GM21381 (cell line): Measurements from ENCODE around the gene FMNL2.
"Not testable (repeated sequence)": the region's sequence is repeated elsewhere in the genome, so short reads cannot be mapped to it uniquely, and the experiment has no call there.

Experiments
- ATAC-seq: cut with Tn5 transposase; IDR thresholded peaks from one replicate; pipeline ENCODE4 v1.9.1; 2021; ENCODE audit warnings: mild to moderate bottlenecking, moderate library complexity; ENCODE audit not compliant: unreplicated experiment

FMNL2 gene

DNA sequence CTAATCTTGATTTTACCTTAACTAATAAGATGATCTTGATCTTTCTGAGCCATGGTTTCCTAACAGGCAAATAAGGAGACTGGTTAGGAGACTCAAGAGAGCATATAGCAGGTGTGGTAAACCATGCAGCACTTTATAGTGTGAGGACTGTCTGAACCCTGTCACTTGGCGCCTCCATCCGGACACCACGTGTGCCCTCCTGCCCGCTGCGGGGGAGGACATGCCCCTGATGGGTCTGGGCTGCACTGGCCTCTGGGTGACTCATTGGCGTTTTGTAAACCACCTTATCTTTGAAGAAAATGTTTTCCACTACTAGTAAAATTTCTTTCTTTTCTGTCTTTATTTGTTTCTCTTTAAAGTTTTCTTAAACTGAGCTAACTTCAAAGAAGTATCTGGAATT is 131.1 kb downstream of the FMNL2 start:
- no peak for ATAC-seq

- peak; percentile 95 for ATAC-seq
These were observed 132.2 kb downstream of the FMNL2 start for GRCh38 chr2:152466980-152467676.

DNA sequence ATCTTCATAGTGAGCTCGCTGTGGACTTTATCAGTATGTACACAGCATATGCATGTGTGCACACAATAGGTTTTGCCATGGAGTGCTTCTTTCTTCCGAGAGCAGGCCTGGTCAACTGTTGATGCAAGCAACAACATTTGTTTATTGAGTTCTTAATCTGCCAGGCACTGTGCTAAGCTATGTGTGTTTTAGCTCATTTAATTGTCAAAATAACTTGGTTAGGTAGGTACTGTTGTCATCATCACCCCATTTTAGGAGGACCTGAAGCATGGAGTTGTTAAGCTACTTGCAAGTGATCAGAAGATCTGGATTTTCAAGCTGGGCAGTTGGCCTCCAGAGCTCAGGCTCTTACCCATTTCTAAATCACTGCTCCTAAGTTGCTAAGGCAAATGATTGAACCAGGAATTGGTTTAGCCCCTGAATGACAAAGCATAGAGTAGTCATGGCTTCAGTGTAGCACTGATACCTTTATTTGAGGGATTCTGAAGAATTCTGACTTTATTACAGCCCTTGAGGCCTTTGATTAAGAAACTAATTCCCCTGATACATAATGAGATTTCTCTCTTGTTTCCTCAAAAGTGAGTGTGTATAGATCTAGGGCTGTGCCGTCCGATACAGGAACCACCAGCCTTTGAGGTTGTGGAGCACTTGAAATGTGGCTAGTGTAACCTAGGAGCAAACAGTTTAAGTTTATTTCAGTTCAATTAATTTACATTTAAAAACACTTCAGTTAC is 132.9 kb downstream of the FMNL2 start:
- ATAC-seq, result no peak

- peak; percentile 26 for ATAC-seq
These were observed 134.1 kb downstream of the FMNL2 start for GRCh38 chr2:152468899-152469692.

DNA sequence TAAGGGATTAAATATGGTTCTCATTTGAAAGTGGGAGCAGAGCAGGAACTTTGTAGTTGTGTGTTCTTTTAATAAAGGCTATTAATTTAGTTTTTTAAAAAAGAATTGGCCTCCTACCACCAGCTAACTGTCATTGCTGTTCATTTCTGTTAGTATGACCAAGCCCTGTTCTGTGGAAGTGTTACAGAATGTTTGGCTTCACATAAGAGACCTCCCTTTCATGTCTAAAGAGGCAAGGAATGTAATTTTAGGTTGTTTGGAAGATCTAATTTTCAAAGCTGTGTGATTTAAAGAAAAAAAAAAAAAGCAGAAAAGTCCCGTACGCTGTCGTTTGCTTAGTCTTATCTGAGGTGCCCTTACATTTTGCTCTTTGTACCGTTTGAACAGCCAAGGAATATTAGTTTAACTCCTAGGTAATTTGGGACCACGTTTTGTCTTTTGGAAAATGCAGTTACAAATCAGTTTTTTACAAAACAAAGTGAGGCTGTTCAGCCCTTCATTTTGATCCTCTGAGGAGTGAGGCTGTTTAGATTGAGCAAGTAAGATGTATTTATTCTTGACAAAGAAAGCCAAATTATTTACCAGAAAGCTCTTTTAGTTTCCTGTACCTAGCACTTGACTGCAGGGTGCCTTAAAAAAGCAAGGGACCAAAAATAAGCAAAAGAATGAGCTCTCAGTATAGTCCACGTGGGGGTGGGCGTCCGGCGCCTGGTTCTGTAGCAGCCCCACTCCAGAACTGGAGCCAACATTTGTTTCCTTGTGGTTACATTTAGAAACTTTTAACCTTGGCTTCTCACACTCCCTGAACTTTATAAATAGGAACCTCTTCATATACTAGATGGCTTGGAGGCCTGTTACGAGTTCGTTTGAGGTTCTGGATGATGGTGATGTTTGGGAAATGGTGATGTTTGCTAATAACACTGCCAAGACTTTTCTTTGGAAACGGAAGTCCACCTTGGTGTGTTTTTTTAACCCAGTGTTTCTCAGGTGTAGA is 136.2 kb downstream of the FMNL2 start:
- ATAC-seq, result no peak

GRCh38 chr2:152472481-152472887 is 137.5 kb downstream of the FMNL2 start:
- no peak for ATAC-seq

DNA sequence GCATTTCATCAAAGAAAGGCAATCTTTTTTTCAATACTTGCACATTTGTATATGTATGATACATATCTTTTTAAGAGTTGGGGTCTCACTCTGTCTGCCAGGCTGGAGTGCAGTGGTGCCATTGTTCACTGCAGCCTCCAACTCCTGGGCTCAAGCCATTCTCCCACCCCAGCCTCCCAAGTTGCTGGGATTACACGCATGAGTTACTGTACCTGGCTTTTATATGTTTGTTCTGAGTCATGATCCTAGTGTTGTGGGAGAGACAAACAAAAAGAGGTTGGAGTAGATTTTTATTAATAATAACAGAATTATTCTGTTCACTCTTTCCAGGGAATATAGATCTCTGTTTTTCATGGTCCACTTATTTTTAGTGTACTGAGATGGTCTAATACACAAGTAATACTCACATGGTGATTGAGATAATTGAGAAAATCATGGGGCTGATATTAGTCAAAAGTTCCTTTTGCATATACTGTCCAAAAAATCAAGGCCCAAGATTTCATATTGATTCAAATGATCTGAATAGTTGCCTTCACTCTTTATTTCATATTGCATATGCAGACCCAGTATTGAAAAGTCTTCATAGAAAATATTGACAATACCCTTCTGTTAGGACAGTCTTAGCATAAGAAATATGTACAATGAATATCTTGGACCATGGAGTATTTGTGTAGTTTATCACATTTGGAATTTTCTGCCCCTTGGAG is 138.3 kb downstream of the FMNL2 start:
- ATAC-seq, result no peak

DNA sequence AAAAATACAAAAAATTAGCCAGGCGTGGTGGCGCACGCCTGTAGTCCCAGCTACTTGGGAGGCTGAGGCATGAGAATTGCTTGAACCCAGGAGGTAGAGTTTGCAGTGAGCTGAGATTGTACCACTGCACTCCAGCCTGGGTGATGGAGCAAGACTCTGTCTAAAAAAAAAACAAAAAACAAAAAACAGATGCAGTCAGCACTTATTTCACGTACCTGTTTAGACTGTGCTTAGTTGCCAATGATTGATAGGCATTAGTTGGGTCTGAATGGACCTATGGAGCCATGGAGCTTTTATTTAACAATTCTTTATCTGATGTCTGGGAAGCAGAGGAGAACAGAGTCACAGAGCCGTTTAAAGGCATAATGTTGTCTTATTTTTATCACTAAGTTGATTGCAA is 139.5 kb downstream of the FMNL2 start:
- not testable (repeated sequence) for ATAC-seq

- ATAC-seq, result no peak
These were observed 141.0 kb downstream of the FMNL2 start for GRCh38 chr2:152475982-152476381.

GRCh38 chr2:152477347-152478092 is 142.5 kb downstream of the FMNL2 start:
- no peak for ATAC-seq

DNA sequence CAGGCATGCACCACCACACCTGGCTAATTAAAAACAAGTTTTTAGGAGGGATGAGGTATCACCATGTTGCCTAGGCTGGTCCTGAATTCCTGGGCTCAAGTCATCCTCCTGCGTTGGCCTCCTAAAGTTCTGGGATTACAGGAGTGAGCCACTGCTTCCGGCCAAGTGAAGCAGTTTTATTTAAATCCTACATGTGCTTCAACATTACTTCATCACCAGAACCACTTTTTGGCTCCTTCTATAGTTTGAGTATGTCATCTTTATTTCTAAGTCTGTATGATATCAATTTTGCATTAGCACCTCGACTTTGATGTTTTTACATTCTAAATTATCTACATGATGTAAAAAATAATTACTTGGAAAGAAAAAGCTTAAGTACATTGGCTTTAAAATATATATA is 144.3 kb downstream of the FMNL2 start:
- ATAC-seq, result no peak

- no peak for ATAC-seq
These were observed 145.9 kb downstream of the FMNL2 start for GRCh38 chr2:152480821-152481399.

GRCh38 chr2:152481881-152482583 is 147.1 kb downstream of the FMNL2 start:
- ATAC-seq, result no peak

GRCh38 chr2:152483276-152484063 is 148.5 kb downstream of the FMNL2 start:
- ATAC-seq, result no peak

- ATAC-seq, result no peak
These were observed 151.2 kb downstream of the FMNL2 start for GRCh38 chr2:152485954-152486736.

DNA sequence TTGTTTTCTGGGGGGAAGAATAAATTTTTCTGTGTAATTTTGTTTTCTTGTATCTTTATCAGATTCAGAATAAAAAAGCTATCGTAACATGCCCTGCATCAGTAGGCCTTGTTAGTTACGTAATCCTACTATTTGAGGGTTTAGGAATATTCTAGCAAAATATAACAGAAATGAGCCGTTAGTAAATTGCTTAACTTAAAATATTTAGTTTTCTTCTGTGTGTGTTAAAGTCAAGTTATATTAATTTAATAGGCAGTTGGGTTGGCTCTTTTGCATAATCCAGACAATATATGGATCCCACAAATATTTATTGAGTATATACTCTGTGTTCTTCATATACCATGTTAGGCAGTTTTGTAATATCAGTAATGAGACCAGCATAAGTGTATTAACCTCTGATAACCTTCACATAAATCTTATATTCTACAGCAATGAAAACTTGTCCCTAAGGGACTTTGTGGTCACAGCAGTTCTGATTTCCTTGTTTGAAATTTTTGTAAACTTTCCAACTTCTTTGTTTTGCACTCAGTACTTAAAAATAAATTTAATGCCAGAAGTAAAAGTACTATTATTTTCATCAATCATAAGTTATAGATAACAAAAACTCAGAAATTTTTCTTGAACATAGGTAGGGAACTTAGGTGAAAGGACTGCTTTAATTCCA is 151.9 kb downstream of the FMNL2 start:
- no peak for ATAC-seq
